KMS-11 (cell line): ENCODE data around the gene NOXA1.

Source experiments
- H2AFZ ChIP-seq: fragments of 200-600 bp; sonication (generic); 2 replicates; pipeline ENCODE4 v1.6.1; 2016; ENCODE audit warnings: antibody characterized with exemption, mixed run types, low read depth
- H3K27ac ChIP-seq: fragments of 200-600 bp; sonication (generic); 2 replicates; pipeline ENCODE4 v1.6.1; 2016; ENCODE audit warnings: mild to moderate bottlenecking, mixed run types
- H3K27me3 ChIP-seq: fragments of 200-600 bp; sonication (generic); 2 replicates; pipeline ENCODE4 v1.6.1; 2017; ENCODE audit warnings: mild to moderate bottlenecking, low read depth, mixed run types, moderate library complexity; ENCODE audit not compliant: insufficient read depth
- H3K36me3 ChIP-seq: fragments of 200-600 bp; sonication (generic); 2 replicates; pipeline ENCODE4 v1.6.1; 2017; ENCODE audit warnings: mild to moderate bottlenecking, mixed run types; ENCODE audit not compliant: insufficient read depth
- H3K4me1 ChIP-seq: fragments of 200-600 bp; sonication (generic); 2 replicates; pipeline ENCODE4 v1.6.1; 2016; ENCODE audit warnings: mild to moderate bottlenecking, low read depth, mixed run types; ENCODE audit not compliant: poor library complexity, severe bottlenecking
- H3K4me2 ChIP-seq: fragments of 200-600 bp; sonication (generic); 2 replicates; pipeline ENCODE4 v1.7.0; 2016; ENCODE audit warnings: mild to moderate bottlenecking, mixed run types
- H3K4me3 ChIP-seq: fragments of 200-600 bp; sonication (generic); IDR thresholded peaks from 2 replicates; pipeline ENCODE4 v1.6.1; 2017; ENCODE audit warnings: low read depth, low read length, mixed read lengths; ENCODE audit not compliant: insufficient read depth
- H3K79me2 ChIP-seq: fragments of 200-600 bp; sonication (generic); 2 replicates; pipeline ENCODE4 v1.6.1; 2016; ENCODE audit warnings: low read depth, mixed run types; ENCODE audit not compliant: insufficient read depth
- H3K9ac ChIP-seq: fragments of 200-600 bp; sonication (generic); 2 replicates; pipeline ENCODE4 v1.6.1; 2016; ENCODE audit warnings: mild to moderate bottlenecking, mixed run types
- H4K20me1 ChIP-seq: fragments of 200-600 bp; sonication (generic); 2 replicates; pipeline ENCODE4 v1.6.1; 2016; ENCODE audit warnings: mild to moderate bottlenecking, mixed run types; ENCODE audit not compliant: insufficient read depth
- CTCF ChIP-seq: fragments of 200-600 bp; sonication (generic); conservative IDR thresholded peaks from 2 replicates; pipeline ENCODE4 v1.6.1; 2017; ENCODE audit warnings: low read depth, mild to moderate bottlenecking, antibody characterized with exemption, low read length, moderate library complexity, mixed read lengths

Gene NOXA1

GRCh38 chr9:137435980-137436760 lies 13.0 kb downstream of the NOXA1 start:
- TF ChIP-seq CTCF = no peak
- Histone ChIP-seq H3K9ac (no peak overlapping the region), H2AFZ (no peak overlapping the region), H3K27me3 (peaks cover 68% of the 10 kb centered on the region), H3K79me2 (no peaks in the 10 kb centered on the region), H3K4me2 (no peak overlapping the region), H3K4me3 (no peak overlapping the region), H3K27ac (no peak overlapping the region), H3K4me1 (no peaks in the 10 kb centered on the region), H3K36me3 (no peaks in the 10 kb centered on the region), H4K20me1 (no peaks in the 10 kb centered on the region)

GRCh38 chr9:137436761-137437600 lies 13.8 kb downstream of the NOXA1 start:
- H3K4me3 ChIP-seq = no peak overlapping the region
- H3K27ac ChIP-seq = no peak overlapping the region
- no peak for TF ChIP-seq CTCF
- no peaks in the 10 kb centered on the region for H3K4me1 ChIP-seq
- no peaks in the 10 kb centered on the region for H3K36me3 ChIP-seq
- no peak overlapping the region for H3K9ac ChIP-seq
- H4K20me1 ChIP-seq = no peaks in the 10 kb centered on the region
- H3K27me3 ChIP-seq = peaks cover 67% of the 10 kb centered on the region
- H3K4me2 ChIP-seq = no peak overlapping the region
- no peak overlapping the region for H2AFZ ChIP-seq
- no peaks in the 10 kb centered on the region for H3K79me2 ChIP-seq

DNA sequence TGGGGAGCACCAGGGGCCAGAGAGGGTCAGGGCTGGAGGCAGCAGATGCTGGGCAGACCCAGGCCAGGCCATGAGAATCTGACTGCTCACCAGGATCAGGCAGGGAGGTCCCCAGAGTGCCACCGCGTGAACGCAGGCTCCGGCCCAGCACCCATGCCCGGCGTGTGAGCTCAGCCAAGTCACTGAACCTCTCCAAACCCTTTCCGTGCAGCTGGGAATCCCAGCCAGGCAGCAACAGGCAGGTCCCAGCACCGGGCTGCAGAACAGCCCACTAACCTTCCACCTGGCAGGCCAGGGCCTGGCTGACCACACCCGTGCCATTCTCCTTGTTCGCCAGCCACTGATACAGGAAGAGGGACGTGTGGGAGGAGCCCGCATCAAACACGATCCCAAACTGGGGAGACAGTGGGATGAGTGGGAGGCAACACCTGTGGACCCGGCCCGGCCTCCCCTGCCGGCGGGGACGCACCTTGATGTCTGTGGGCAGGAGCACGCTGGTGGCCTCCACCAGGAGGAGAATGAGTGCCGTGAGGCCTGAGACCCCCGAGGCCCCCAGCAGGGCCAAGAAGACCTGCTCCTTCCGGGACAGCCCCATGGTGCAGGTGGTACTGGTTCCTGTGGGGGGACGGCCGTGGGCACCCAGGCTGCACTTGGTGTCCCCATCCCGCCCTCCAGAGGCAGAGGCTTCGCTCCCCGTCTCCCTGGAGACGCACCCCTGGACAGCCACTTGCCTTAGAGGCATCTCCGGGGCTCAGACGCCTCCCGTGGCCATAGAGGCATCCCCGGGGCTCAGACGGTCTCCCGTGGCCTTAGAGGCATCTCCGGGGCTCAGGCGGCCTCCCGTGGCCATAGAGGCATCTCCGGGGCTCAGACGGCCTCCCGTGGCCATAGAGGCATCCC lies 14.7 kb downstream of the NOXA1 start:
- Histone ChIP-seq H3K27me3 (peaks cover 69% of the 10 kb centered on the region), H3K4me3 (no peak overlapping the region), H3K4me2 (no peak overlapping the region), H4K20me1 (no peaks in the 10 kb centered on the region), H3K36me3 (no peaks in the 10 kb centered on the region), H2AFZ (no peak overlapping the region), H3K4me1 (no peaks in the 10 kb centered on the region), H3K27ac (no peak overlapping the region), H3K79me2 (no peaks in the 10 kb centered on the region), H3K9ac (no peak overlapping the region)
- no peak for TF ChIP-seq CTCF

GRCh38 chr9:137438591-137439157 lies 15.5 kb downstream of the NOXA1 start:
- Histone ChIP-seq H2AFZ (no peak overlapping the region), H3K4me3 (no peak overlapping the region), H3K79me2 (no peaks in the 10 kb centered on the region), H3K27me3 (peaks cover 70% of the 10 kb centered on the region), H4K20me1 (no peaks in the 10 kb centered on the region), H3K4me1 (no peaks in the 10 kb centered on the region), H3K4me2 (no peak overlapping the region), H3K9ac (no peak overlapping the region), H3K36me3 (no peaks in the 10 kb centered on the region), H3K27ac (no peak overlapping the region)
- no peak for TF ChIP-seq CTCF
